ENCODE results near the gene ZSWIM5.

The ZSWIM5 gene

DNA sequence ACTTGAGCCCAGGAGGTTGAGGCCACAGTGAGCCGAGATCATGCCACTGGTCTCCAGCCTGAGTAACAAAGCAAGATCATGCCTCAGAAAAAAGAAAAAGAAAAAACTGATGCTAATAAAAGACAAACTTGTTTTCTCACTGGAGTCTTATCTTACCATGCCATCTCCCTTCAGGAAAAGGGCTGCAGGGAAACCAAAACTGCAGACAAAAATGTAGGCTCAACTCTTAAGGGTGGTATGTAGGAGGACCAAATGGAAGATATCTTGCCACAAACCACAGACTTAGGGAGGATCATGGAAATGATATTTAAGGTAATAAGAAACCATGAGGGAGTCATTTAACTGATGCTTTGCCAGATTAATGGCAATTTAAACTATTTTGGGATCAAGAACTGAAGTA is 161.5 kb downstream of the ZSWIM5 start:
- DNase-seq (ENCODE audit: low read depth) = no peak
- no peak overlapping the region for H3K4me3 ChIP-seq (ENCODE audit: low read depth, low read length)

GRCh38 chr1:45043094-45043493 is 163.3 kb downstream of the ZSWIM5 start:
- no peak overlapping the region for H3K4me3 ChIP-seq (ENCODE audit: low read depth, low read length)
- no peak for DNase-seq (ENCODE audit: low read depth)

DNA sequence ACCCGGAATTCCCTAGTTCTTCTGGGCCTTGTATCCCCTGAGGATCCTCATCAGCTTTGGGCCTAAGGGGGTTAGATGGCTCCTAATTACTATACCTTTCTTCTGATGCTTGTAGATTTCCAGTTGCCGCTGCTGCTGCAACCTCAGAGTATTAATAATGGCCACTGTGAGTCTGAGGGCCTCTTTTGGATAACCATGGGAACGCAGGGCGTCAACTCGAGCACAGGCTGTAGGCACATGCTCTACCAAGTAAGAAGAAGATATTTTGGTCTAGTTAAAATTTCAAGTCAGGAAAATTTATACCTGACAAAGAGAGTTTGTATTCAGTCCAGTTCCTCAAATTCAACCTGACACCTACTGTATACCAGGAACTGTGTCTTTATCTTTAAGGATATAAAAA is 166.1 kb downstream of the ZSWIM5 start:
- no peak for DNase-seq (ENCODE audit: low read depth)

DNA sequence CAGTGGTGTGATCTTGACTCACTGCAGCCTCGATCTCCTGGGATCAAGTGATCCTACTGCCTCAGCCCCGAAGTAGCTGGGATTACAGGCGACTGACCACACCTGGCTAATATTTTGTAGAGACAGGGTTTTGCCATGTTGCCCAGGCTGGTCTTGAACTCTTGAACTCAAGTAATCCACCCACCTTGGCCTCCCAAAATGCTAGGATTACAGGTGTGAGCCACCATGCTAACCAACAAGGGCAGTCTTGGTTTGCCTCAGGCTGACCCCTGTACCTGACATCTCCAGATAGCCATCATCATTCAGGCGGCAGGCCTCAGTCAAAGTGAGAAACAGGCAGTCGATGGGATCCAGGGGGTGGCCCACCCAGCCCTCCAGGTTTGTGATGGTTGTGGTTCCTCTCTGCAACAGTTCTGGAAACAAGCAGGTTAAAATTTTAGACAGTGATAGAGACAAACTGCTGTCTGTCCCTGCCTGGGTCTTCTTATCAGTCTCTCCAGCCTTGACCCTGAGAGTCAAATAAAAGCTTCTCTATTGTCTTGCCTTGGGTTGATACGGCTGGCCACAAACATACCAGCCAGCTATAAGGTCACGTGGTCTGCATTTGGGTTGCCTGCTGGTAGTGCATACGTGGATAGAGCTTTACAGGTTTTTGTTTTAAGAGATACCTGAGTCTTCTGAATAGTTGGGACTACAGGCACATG is 167.6 kb downstream of the ZSWIM5 start:
- no peak overlapping the region for H3K4me3 ChIP-seq (ENCODE audit: low read depth, low read length)
- DNase-seq (ENCODE audit: low read depth) = no peak

More for the DNA sequence above, 166.1 kb downstream of the ZSWIM5 start:
- H3K4me3 ChIP-seq (ENCODE audit: low read depth, low read length) = no peak overlapping the region

DNA sequence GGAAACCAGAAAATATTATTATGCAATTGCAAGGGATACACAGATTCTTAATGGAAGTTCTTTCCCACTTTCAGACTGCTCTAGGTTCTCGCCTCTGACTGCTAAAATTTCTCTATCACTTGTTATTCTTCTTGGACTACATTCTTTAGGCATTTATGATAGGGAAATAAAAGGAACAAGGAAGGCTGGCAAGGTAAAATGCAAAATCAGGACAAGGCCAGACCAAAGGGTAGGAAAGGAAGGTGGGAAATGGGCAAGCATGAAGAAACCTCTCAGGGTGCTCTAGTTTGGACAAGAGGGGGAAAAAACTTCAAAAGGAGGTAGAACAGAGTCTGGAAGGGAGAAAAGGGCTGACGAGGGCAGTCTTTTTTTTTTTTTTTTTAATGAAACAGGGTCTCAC is 168.2 kb downstream of the ZSWIM5 start:
- no peak overlapping the region for H3K4me3 ChIP-seq (ENCODE audit: low read depth, low read length)
- DNase-seq (ENCODE audit: low read depth) = no peak

- no peak for DNase-seq (ENCODE audit: low read depth)
- H3K4me3 ChIP-seq (ENCODE audit: low read depth, low read length) = no peak overlapping the region
These were observed 168.9 kb downstream of the ZSWIM5 start for GRCh38 chr1:45037456-45037855.

DNA sequence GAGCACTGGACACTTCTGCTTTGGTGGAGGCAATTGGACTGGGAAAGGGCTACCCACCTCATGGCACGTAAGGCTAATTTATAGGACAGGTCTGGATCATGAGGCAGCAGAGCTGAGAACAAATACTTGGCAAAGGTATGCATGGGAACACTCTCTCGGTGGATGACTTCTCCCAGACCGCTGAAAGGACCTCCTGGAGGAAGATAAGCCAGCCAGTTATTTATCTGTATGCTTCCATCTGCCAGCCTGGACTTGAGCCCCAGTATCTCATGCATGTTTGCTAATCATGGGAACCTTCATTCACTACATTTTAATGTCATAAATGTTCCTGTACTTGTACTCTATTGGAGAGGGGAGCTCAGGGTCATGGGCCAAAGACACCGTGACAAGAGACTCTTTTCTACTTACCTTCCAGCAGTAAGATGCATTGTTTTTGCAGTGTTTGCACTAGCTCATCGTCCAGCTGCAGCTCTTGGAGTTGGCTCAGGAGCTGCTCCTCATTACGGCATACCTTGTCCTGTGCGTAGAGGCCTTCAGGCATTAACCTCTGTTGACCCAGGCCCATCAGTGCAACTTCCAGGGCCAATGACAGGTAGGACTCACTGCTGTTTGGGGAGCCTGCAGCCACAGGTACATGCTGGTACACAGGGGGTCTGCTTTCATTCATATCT is 170.6 kb downstream of the ZSWIM5 start:
- no peak for DNase-seq (ENCODE audit: low read depth)
- no peak overlapping the region for H3K4me3 ChIP-seq (ENCODE audit: low read depth, low read length)

DNA sequence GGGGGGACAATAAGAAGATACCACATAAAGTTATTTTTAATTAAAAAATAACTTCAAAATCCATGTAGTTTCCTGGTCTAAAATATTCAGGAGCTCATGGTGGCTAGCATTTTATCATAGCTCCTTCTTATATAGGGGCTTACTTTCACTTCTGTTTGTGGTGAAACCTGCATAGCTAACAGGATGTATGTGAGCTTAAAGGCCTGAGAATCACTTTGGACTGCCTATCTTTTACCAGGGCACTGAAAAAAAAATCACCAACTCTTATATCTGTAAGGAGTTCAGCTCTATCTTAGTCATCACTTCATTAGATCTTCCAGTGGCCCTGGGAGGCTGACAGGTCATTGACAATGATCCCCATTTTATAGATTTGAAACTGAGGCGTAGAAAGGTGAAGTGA is 173.0 kb downstream of the ZSWIM5 start:
- DNase-seq (ENCODE audit: low read depth) = no peak
- no peak overlapping the region for H3K4me3 ChIP-seq (ENCODE audit: low read depth, low read length)

GRCh38 chr1:45032837-45033236 is 173.6 kb downstream of the ZSWIM5 start:
- no peak overlapping the region for H3K4me3 ChIP-seq (ENCODE audit: low read depth, low read length)
- DNase-seq (ENCODE audit: low read depth) = no peak

GRCh38 chr1:45026446-45026845 is 180.0 kb downstream of the ZSWIM5 start:
- DNase-seq (ENCODE audit: low read depth) = no peak

DNA sequence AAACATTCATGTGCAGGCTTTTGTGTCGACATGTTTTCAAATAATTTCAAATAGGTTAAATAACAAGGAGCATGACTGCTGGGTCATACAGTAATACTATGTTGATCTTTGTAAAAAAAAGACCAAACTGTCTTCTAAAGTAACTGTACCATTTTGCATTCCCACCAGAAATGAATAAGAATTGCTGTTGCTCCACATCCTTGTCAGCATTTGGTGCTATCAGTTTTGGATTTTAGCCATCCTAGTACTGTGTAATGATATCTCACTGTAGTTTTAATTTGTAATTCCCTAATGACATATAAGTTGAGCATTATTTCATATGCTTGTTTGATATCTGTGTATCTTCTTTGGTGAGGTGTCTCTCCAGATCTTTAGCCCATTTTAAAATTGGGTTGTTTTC is 182.7 kb downstream of the ZSWIM5 start:
- H3K4me3 ChIP-seq (ENCODE audit: low read depth, low read length) = no peak overlapping the region
- DNase-seq (ENCODE audit: low read depth) = no peak

More at GRCh38 chr1:45026446-45026845, 180.0 kb downstream of the ZSWIM5 start:
- H3K4me3 ChIP-seq (ENCODE audit: low read depth, low read length) = no peak overlapping the region

DNA sequence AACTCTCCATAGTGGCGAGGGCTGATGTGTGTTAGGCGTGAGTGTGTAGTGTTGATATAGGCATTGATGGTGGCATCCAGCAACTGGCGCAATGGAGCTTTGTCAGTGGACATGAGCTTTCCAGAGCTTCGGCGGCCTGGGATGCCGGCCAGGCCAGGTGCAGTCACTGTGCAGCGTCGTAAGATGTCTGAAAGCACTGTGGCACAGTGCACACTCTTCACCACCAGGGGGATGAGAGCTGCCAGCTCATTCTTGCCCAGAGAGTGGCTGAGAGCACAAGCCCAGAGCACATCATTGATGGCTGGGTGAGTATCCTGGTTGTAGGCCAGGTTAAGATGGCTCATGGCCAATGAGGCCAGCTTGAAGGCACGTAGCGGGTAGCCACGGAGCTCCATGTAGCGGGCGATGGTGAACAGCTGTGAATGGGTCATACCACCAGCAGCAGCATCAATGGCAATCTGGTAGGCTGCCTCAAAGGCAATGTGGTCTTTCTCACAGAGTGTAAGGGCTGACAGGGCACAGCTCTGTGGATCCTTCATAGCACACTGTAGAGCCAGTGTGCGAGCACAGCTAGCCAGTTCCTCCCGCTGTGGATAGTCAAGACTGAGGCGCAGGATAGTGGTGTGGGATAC is 187.7 kb downstream of the ZSWIM5 start:
- DNase-seq (ENCODE audit: low read depth) = no peak
- no peak overlapping the region for H3K4me3 ChIP-seq (ENCODE audit: low read depth, low read length)

GRCh38 chr1:45016767-45017166 is 189.6 kb downstream of the ZSWIM5 start:
- H3K4me3 ChIP-seq (ENCODE audit: low read depth, low read length) = no peak overlapping the region
- no peak for DNase-seq (ENCODE audit: low read depth)

- DNase-seq (ENCODE audit: low read depth) = no peak
- H3K4me3 ChIP-seq (ENCODE audit: low read depth, low read length) = no peak overlapping the region
These were observed 190.2 kb downstream of the ZSWIM5 start for GRCh38 chr1:45016090-45016697.

GRCh38 chr1:45015683-45016082 is 190.7 kb downstream of the ZSWIM5 start:
- no peak overlapping the region for H3K4me3 ChIP-seq (ENCODE audit: low read depth, low read length)
- DNase-seq (ENCODE audit: low read depth) = no peak

DNA sequence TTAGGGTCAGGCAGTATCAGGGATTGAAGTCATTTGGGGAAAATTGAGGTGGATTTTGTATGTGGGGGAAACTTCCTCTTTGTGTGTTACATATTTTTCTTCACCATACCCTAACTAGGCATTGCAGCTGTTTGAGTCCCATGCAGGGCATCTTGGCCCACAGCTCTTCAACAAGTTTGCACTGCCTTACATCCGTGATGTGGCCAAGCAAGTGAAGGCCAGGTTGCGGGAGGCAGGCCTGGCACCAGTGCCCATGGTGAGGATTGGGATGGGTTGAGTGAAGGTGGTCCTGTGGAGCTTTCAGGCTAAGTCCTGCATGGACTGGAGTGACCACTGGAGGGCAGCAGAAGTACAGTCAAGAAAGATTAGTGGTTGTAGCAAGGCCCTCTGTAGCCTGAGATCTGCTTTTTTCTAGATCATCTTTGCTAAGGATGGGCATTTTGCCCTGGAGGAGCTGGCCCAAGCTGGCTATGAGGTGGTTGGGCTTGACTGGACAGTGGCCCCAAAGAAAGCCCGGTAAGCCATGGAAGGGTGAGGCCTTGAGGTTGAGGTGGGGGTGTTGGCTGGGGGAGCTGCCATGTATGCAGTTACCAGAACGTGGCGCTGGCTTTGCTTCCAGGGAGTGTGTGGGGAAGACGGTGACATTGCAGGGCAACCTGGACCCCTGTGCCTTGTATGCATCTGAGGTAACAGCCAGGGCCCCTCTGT is 191.9 kb downstream of the ZSWIM5 start:
- H3K4me3 ChIP-seq (ENCODE audit: low read depth, low read length) = no peak overlapping the region
- peak; percentile 48 for DNase-seq (ENCODE audit: low read depth)

DNA sequence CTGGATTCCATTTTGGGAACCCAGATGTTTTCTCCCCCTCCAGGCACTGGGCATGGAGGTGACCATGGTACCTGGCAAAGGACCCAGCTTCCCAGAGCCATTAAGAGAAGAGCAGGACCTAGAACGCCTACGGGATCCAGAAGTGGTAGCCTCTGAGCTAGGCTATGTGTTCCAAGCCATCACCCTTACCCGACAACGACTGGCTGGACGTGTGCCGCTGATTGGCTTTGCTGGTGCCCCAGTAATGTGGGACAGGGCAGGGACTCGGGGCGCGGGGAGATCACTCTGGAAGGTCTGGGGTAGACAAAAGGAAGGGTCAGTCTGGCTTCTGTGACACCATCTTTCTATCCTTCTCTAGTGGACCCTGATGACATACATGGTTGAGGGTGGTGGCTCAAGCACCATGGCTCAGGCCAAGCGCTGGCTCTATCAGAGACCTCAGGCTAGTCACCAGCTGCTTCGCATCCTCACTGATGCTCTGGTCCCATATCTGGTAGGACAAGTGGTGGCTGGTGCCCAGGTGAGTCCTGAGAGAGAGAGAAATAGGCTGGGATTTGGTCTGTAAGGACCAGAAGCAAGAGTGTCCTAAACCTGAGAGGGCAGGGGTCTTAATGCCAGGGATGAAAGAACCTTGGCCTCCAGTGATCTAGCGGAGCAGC is 192.7 kb downstream of the ZSWIM5 start:
- H3K4me3 ChIP-seq (ENCODE audit: low read depth, low read length) = peak overlapping the region; percentile 97
- no peak for DNase-seq (ENCODE audit: low read depth)

- peak overlapping the region; percentile 97 for H3K4me3 ChIP-seq (ENCODE audit: low read depth, low read length)
- peak; percentile 24 for DNase-seq (ENCODE audit: low read depth)
These were observed 193.6 kb downstream of the ZSWIM5 start for GRCh38 chr1:45012639-45013278.

All from skeletal muscle cell (primary cell).